ENCODE results near the gene SOX1.

- TF ChIP-seq CTCF (IDR thresholded peaks at IDR 0.05) (no peak), EP300 (IDR thresholded peaks at IDR 0.05) (no peak)
Measured at GRCh38 chr13:112114391-112114790, 47.4 kb downstream of the SOX1 start.
